CD4-positive, alpha-beta T cell treated with Interleukin-15 for 1 hour (primary cell): ENCODE measurements around the gene ENPP1.
"Not testable (repeated sequence)": the region's sequence is repeated elsewhere in the genome, so short reads cannot be mapped to it uniquely, and the experiment has no call there.

ENCODE experiments used
- DNase-seq: peaks from one replicate; pipeline ENCODE4 v3.0.0-alpha.2; 2020

The ENPP1 gene

GRCh38 chr6:131832363-131832762, 24.5 kb downstream of the ENPP1 start:
- no peak for DNase-seq

GRCh38 chr6:131838051-131838450, 30.2 kb downstream of the ENPP1 start:
- no peak for DNase-seq

- DNase-seq, result no peak
Observed at GRCh38 chr6:131839388-131839787, 31.6 kb downstream of the ENPP1 start.

- no peak for DNase-seq
Observed at GRCh38 chr6:131840441-131840840, 32.6 kb downstream of the ENPP1 start.

GRCh38 chr6:131840936-131841583, 33.2 kb downstream of the ENPP1 start:
- DNase-seq, result no peak

GRCh38 chr6:131843768-131844167, 35.9 kb downstream of the ENPP1 start:
- DNase-seq, result no peak

- no peak for DNase-seq
Observed at GRCh38 chr6:131844243-131844841, 36.5 kb downstream of the ENPP1 start.

GRCh38 chr6:131846023-131846663, 38.3 kb downstream of the ENPP1 start:
- DNase-seq, result no peak

- no peak for DNase-seq
Observed at GRCh38 chr6:131846905-131847304, 39.1 kb downstream of the ENPP1 start.

- no peak for DNase-seq
Observed at GRCh38 chr6:131849799-131850198, 42.0 kb downstream of the ENPP1 start.

- no peak for DNase-seq
Observed at GRCh38 chr6:131851049-131851769, 43.4 kb downstream of the ENPP1 start.

GRCh38 chr6:131852200-131852599, 44.4 kb downstream of the ENPP1 start:
- no peak for DNase-seq

- no peak for DNase-seq
Observed at GRCh38 chr6:131854803-131855202, 47.0 kb downstream of the ENPP1 start.

- DNase-seq, result no peak
Observed at GRCh38 chr6:131858765-131859415, 51.1 kb downstream of the ENPP1 start.

GRCh38 chr6:131859658-131860057, 51.8 kb downstream of the ENPP1 start:
- not testable (repeated sequence) for DNase-seq

- no peak for DNase-seq
Observed at GRCh38 chr6:131861381-131861780, 53.6 kb downstream of the ENPP1 start.

GRCh38 chr6:131862476-131862875, 54.7 kb downstream of the ENPP1 start:
- DNase-seq, result no peak

GRCh38 chr6:131867744-131868143, 59.9 kb downstream of the ENPP1 start:
- no peak for DNase-seq

- no peak for DNase-seq
Observed at GRCh38 chr6:131868836-131869235, 61.0 kb downstream of the ENPP1 start.

- no peak for DNase-seq
Observed at GRCh38 chr6:131875647-131876046, 67.8 kb downstream of the ENPP1 start.

- no peak for DNase-seq
Observed at GRCh38 chr6:131876545-131876944, 68.7 kb downstream of the ENPP1 start.

GRCh38 chr6:131877999-131878789, 70.4 kb downstream of the ENPP1 start:
- no peak for DNase-seq
